Pancreas (tissue), 10 donors: ENCODE measurements around the gene COG2. TPM values are rescaled to one million over a fixed set of nuclear protein-coding genes. Genes with fewer than 3 reads are reported as not detected.

Source experiments
- ATAC-seq, 4 donors: fragments of 200-7000 bp; cut with Tn5 transposase; one replicate each; pipeline versions ENCODE4 v1.8.0 to v1.9.1; 2020; ENCODE audit warnings: mild to moderate bottlenecking in 4 of 4, moderate library complexity in 4 of 4
- DNase-seq, 6 donors: peaks; one replicate each; pipeline ENCODE4 v3.0.0-alpha.2; 2020
- FAIRE-seq: peaks from 2 replicates; lab custom pipeline; 2012; peaks lifted over from hg19 to GRCh38; lab: Jason Lieb, UNC
- H3K27ac ChIP-seq, 4 donors: fragments of 200-600 bp; sonication (generic); 1 replicate in 3 of 4; 2 replicates in 1 of 4; pipeline versions ENCODE4 v1.5.0 to v1.8.0; 2020
- H3K27me3 ChIP-seq, 4 donors: fragments of 200-600 bp; one replicate each; pipeline ENCODE4 v1.8.0; 2021
- H3K36me3 ChIP-seq, 3 donors: fragments of 200-600 bp; sonication (generic) in 1 of 3; one replicate each; pipeline versions ENCODE4 v1.5.0 to v1.8.0; 2020 to 2021
- H3K4me1 ChIP-seq, 3 donors: fragments of 200-600 bp; one replicate each; pipeline ENCODE4 v1.8.0; 2021
- H3K4me3 ChIP-seq, 4 donors: fragments of 200-600 bp; sonication (generic) in 2 of 4; one replicate each; pipeline versions ENCODE4 v1.5.0 to v1.8.0; 2020 to 2021
- H3K9me3 ChIP-seq, 4 donors: fragments of 200-600 bp; one replicate each; pipeline ENCODE4 v1.8.0; 2021
- WGBS, 2 donors: extraction: QIAGEN DNeasy Blood & Tissue Kit; methylation state at CpG; one replicate each; pipeline ENCODE4 v1.1.7; 2013; 5-methylcytosine and 5-hydroxymethylcytosine counted together
- intact Hi-C, 3 donors: fragments of 100-400 bp; cut with DNase I; formaldehyde crosslinking; loops; one replicate each; pipeline versions ENCODE4 v1.11.1 to v1.14.2; 2022
- polyA plus RNA-seq, 2 donors: library from polyadenylated mRNA; stranded (reverse); fragments of 200-250 nt; gene quantifications; one replicate each; pipeline ENCODE4 v1.2.3, GENCODE V29; 2013
- total RNA-seq, 6 donors: library from RNA; stranded (reverse); fragmentation: NEBNext Ultra II Directional in 4 of 6; extraction: Animal tissue kit (Norgen Biotek cat#: 25700) in 4 of 6; gene quantifications; one replicate each; pipeline versions ENCODE4 v1.2.1 to v1.2.4, GENCODE V29; 2021 to 2023
- TF ChIP-seq, protein P1 (sequence below), 4 donors: fragments of 200-600 bp; sonication (generic) in 3 of 4; IDR thresholded peaks; one replicate each; pipeline versions ENCODE4 v1.5.0 to v1.8.0; 2021; ENCODE audit warnings: antibody characterized with exemption in 4 of 4
- donor health status: healthy with polysubstance abuse.
- donor health status: DM: no; HTN: no; CAD: no; lungs with moderate emphysema.
- donor health status: DM: no; HTN: no; CAD: no.
- donor health status: control.
- donor health status: control.
- donor health status: Bipolar disorder and iron deficiency.
- donor health status: DM: yes; HTN: yes; CAD: no.
- donor health status: DM: no; HTN: no; CAD: no.
- donor health status: DM: no; HTN: no; CAD: no.
- donor health status: DM: yes; HTN: yes; CAD: no.

The COG2 gene
- total and polyA plus RNA-seq, 8 donors, result 6.5 to 17.1 (median 14.5) TPM

DNA sequence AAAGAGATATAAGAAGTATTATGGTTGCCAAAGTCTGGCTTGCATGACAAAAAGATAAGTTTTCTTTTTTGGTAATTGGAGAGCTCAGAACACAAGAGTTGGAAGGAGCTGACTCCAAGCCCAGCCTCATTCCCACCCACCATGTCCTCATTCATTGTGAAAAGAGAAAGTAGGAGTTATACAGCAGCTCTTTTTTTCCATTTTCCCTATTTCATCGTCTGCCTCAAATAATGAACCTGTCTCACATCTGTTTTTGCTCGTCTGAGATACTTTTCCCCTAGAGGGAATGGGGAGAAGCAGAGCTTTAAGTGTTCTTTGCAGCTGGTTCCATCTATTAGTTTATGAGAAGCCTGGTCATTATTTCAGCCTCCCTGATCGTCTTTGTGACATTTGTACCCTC is 36.9 kb downstream of the COG2 start:
- H3K4me3 ChIP-seq, result no peak overlapping the region
- intact Hi-C loops, result no loop called here
- H3K27me3 ChIP-seq, result no peaks in the 10 kb centered on the region
- H3K36me3 ChIP-seq, result peaks cover 0 to 35% (median 4%) of the 10 kb centered on the region in 3 donors
- ATAC-seq (no peak), FAIRE-seq (no peak), DNase-seq (no peak)
- TF ChIP-seq, protein P1, sequence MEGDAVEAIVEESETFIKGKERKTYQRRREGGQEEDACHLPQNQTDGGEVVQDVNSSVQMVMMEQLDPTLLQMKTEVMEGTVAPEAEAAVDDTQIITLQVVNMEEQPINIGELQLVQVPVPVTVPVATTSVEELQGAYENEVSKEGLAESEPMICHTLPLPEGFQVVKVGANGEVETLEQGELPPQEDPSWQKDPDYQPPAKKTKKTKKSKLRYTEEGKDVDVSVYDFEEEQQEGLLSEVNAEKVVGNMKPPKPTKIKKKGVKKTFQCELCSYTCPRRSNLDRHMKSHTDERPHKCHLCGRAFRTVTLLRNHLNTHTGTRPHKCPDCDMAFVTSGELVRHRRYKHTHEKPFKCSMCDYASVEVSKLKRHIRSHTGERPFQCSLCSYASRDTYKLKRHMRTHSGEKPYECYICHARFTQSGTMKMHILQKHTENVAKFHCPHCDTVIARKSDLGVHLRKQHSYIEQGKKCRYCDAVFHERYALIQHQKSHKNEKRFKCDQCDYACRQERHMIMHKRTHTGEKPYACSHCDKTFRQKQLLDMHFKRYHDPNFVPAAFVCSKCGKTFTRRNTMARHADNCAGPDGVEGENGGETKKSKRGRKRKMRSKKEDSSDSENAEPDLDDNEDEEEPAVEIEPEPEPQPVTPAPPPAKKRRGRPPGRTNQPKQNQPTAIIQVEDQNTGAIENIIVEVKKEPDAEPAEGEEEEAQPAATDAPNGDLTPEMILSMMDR (IDR thresholded peaks at IDR 0.05), result no peak
- peaks cover 0 to 24% (median 3%) of the 10 kb centered on the region in 3 donors for H3K4me1 ChIP-seq
- H3K9me3 ChIP-seq, result no peaks in the 10 kb centered on the region
- no peak overlapping the region for H3K27ac ChIP-seq
- 66 to 89% methylated on average over 3 of the region's 3 CpGs for WGBS, 2 donors

DNA sequence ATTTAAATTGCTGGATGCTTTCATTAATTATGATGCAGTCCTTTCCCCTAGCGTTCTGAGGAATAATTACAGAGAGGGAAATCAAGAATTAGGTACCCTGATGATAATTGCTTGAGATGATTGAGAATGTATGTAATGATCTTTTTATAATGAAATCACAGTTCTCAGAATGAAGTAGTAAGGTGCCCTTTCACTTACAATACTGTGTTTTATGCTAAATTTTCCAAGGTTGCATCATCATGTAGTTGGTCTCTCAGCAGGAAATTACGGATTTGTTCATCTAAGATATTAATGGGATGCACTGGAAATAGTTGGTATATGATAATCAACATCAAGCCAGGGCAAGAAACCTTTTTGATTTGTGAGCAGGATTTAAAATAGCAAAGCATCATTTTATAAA is 37.5 kb downstream of the COG2 start:
- 95 to 99% methylated on average over 2 of the region's 2 CpGs for WGBS, 2 donors
- H3K4me3 ChIP-seq, result no peak overlapping the region
- FAIRE-seq, result no peak
- H3K9me3 ChIP-seq, result no peaks in the 10 kb centered on the region
- no peak for DNase-seq
- peaks cover 0 to 24% (median 3%) of the 10 kb centered on the region in 3 donors for H3K4me1 ChIP-seq
- H3K27me3 ChIP-seq, result no peaks in the 10 kb centered on the region
- H3K36me3 ChIP-seq, result peaks cover 0 to 40% (median 4%) of the 10 kb centered on the region in 3 donors
- H3K27ac ChIP-seq, result no peak overlapping the region
- ATAC-seq, result no peak
- TF ChIP-seq, protein P1 (IDR thresholded peaks at IDR 0.05), result no peak
- intact Hi-C loops, result no loop called here

DNA sequence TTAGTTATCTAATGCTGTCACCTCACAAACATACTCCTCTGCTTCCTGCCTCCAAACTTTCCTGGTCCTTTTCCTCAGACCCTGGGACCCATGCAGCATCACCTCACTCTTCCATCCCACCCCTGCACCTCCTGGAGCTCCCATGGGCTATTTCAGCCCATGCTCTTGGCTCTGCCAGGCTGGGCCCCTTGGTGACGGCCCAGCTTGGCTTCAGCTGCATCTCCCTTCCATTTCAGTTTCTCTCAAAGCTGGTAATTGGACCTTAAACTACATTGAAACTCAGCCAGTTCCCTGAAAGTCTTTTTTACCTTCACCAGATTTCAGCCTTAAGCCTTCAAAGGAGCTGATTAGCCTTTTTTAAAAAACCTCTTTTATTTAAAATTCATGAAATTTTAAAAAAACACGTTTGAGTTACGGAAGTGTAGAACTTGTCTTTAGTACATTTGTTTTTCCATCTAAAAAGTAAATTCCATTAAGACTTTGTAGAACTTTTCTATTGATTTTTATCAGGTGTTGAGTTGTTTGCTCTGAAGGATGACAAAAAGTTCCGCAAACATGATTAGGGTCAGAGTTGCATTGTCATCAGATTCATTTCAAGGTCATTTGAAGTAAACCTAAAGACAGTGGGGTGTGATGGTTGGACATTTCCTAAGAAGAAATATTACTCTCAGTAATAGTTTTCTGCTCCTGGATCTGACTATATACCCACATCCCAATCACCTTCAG is 38.2 kb downstream of the COG2 start:
- TF ChIP-seq, protein P1 (IDR thresholded peaks at IDR 0.05), result no peak
- ATAC-seq, result peak in 2 of 4 donors; percentile 5 to 17
- H3K36me3 ChIP-seq, result peaks cover 0 to 40% (median 4%) of the 10 kb centered on the region in 3 donors
- no peaks in the 10 kb centered on the region for H3K9me3 ChIP-seq
- no peaks in the 10 kb centered on the region for H3K27me3 ChIP-seq
- H3K27ac ChIP-seq, result no peak overlapping the region
- no peak for DNase-seq
- intact Hi-C loops, result no loop called here
- 19% methylated on average over 4 of the region's 4 CpGs for WGBS, 2 donors
- no peak for FAIRE-seq
- peaks cover 0 to 24% (median 3%) of the 10 kb centered on the region in 3 donors for H3K4me1 ChIP-seq
- H3K4me3 ChIP-seq, result no peak overlapping the region

DNA sequence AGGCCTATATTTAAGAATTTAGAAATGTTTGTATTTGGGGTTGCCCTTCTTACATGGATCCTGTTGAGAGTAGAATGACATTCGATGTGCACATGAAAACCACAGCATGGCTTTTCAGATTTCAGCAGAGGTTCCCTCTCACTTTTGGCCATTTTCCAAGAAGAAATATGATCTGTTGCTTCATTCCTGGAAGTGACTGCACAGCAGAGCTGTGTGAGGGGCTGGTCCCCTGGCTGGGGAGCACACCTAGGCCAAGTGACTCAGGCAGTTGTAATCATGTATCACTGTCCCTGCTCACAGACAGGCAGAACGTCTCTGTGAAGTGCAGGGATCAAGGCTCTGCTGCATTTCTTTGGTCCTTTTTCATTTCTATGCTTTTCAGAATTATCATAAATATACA is 39.3 kb downstream of the COG2 start:
- 17 to 23% methylated on average over 2 of the region's 2 CpGs for WGBS, 2 donors
- intact Hi-C loops, result no loop called here
- Histone ChIP-seq H3K4me3 (no peak overlapping the region), H3K27ac (peak overlapping the region in 1 of 4 donors; percentile 32), H3K4me1 (peaks cover 0 to 24% (median 3%) of the 10 kb centered on the region in 3 donors), H3K36me3 (peaks cover 0 to 48% (median 15%) of the 10 kb centered on the region in 3 donors), H3K27me3 (no peaks in the 10 kb centered on the region), H3K9me3 (no peaks in the 10 kb centered on the region)
- peak; percentile 66 to 95 (median 92) for ATAC-seq
- TF ChIP-seq, protein P1 (IDR thresholded peaks at IDR 0.05), result no peak
- DNase-seq, result peak in 3 of 6 donors; percentile 39 to 45 (median 44)
- no peak for FAIRE-seq

DNA sequence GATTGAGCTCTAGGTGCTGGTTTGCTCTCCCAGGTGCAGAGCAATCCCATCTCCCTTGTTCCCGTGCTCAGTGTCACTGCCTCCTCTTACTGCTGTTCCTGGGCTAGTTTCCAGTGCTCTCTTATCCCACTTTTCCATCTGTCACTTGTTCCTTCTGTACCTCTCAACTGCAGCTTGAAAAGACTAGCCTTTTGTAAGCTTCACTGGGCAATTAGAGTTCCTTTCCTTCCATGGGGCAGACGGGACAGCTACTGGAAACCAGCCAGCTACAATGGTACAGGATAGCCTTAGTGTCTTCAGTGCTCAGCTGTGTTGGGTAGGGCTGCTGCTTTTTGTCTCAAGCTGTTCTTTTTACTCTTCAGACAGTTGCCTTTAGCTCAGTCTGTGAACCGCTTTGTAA is 40.0 kb downstream of the COG2 start:
- no peak overlapping the region for H3K4me3 ChIP-seq
- peaks cover 0 to 24% (median 3%) of the 10 kb centered on the region in 3 donors for H3K4me1 ChIP-seq
- WGBS, 2 donors, result 52 to 56% methylated on average over 3 of the region's 3 CpGs
- FAIRE-seq (no peak), ATAC-seq (peak in 3 of 4 donors; percentile 40 to 71 (median 55)), DNase-seq (no peak)
- intact Hi-C loops, result no loop called here
- H3K27ac ChIP-seq, result peak overlapping the region in 1 of 4 donors; percentile 32
- no peaks in the 10 kb centered on the region for H3K9me3 ChIP-seq
- H3K27me3 ChIP-seq, result no peaks in the 10 kb centered on the region
- peaks cover 0 to 55% (median 22%) of the 10 kb centered on the region in 3 donors for H3K36me3 ChIP-seq
- TF ChIP-seq, protein P1 (IDR thresholded peaks at IDR 0.05), result no peak
